ENCODE results near the gene BFSP2.

DNA sequence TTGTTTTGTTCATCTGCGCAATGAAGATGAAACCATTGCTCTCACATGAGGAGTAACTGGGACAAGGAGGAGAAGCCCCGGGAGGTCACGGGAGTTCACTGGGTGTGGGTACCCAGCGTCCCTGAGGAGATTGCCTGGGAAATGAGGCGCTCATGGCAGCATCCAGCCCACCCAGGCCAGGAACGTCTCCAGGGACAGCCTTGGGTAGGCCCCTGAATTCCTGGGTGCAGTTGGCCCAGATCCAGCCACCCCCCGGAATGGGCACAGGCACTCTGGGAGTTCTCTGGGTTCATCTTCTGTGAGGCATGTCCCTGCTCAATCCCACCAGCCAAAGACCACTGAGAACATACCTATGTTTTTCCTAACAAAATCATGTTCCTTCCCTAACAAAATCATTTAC lies 18.5 kb downstream of the BFSP2 start:
- TF ChIP-seq, protein P1, sequence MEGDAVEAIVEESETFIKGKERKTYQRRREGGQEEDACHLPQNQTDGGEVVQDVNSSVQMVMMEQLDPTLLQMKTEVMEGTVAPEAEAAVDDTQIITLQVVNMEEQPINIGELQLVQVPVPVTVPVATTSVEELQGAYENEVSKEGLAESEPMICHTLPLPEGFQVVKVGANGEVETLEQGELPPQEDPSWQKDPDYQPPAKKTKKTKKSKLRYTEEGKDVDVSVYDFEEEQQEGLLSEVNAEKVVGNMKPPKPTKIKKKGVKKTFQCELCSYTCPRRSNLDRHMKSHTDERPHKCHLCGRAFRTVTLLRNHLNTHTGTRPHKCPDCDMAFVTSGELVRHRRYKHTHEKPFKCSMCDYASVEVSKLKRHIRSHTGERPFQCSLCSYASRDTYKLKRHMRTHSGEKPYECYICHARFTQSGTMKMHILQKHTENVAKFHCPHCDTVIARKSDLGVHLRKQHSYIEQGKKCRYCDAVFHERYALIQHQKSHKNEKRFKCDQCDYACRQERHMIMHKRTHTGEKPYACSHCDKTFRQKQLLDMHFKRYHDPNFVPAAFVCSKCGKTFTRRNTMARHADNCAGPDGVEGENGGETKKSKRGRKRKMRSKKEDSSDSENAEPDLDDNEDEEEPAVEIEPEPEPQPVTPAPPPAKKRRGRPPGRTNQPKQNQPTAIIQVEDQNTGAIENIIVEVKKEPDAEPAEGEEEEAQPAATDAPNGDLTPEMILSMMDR (IDR thresholded peaks at IDR 0.05): no peak
- no peak for TF ChIP-seq POLR2AphosphoS5 (IDR thresholded peaks at IDR 0.05)
- TF ChIP-seq POLR2A (IDR thresholded peaks at IDR 0.05): no peak
- TF ChIP-seq EP300 (IDR thresholded peaks at IDR 0.05): no peak
